ENCODE data around the gene EWSR1.

Gene EWSR1

GRCh38 chr22:29328055-29328454, 60.0 kb downstream of the EWSR1 start:
- Histone ChIP-seq H3K4me2 (ENCODE audit: insufficient read depth, low read length) (no peak overlapping the region), H3K9me3 (ENCODE audit: insufficient read depth, low read length, severe bottlenecking) (no peaks in the 10 kb centered on the region), H4K20me1 (ENCODE audit: insufficient read depth, low read length) (0 out of 2 replicates have a peak, but pooled peaks cover 6% of the 10 kb centered on the region), H3K36me3 (ENCODE audit: insufficient read depth, low read length) (peaks cover 70% of the 10 kb centered on the region), H3K4me1 (ENCODE audit: insufficient read depth, low read length) (no peaks in the 10 kb centered on the region), H2AFZ (ENCODE audit: low read depth, low read length) (no peak overlapping the region), H3K9ac (ENCODE audit: low read depth, low read length) (no peak overlapping the region), H3K79me2 (ENCODE audit: insufficient read depth, low read length) (no peaks in the 10 kb centered on the region), H3K27me3 (ENCODE audit: insufficient read depth, low read length, poor library complexity) (no peaks in the 10 kb centered on the region), H3K4me3 (ENCODE audit: low read depth in 1 of 2, low read length in 2 of 2) (no peak overlapping the region), H3K27ac (ENCODE audit: low read length) (no peak overlapping the region)
- TF ChIP-seq EZH2 (IDR thresholded peaks at IDR 0.05; ENCODE audit: borderline replicate concordance, low read depth, low read length, severe bottlenecking) (no peak), CTCF (IDR thresholded peaks at IDR 0.05; ENCODE audit: borderline replicate concordance, extremely low read depth, low read length, poor library complexity, severe bottlenecking) (peak; percentile 2)
- ATAC-seq (ENCODE audit: insufficient read depth, low read depth) = peak; percentile 34; the same call in 1 of the 3 replicates
- DNase-seq = no peak

GRCh38 chr22:29328566-29329500, 60.8 kb downstream of the EWSR1 start:
- no peak overlapping the region for H3K9ac ChIP-seq (ENCODE audit: low read depth, low read length)
- H4K20me1 ChIP-seq (ENCODE audit: insufficient read depth, low read length) = 0 out of 2 replicates have a peak, but pooled peaks cover 6% of the 10 kb centered on the region
- no peak overlapping the region for H3K4me2 ChIP-seq (ENCODE audit: insufficient read depth, low read length)
- H3K79me2 ChIP-seq (ENCODE audit: insufficient read depth, low read length) = no peaks in the 10 kb centered on the region
- no peak for TF ChIP-seq CTCF (IDR thresholded peaks at IDR 0.05; ENCODE audit: borderline replicate concordance, extremely low read depth, low read length, poor library complexity, severe bottlenecking)
- H3K4me3 ChIP-seq (ENCODE audit: low read depth in 1 of 2, low read length in 2 of 2) = no peak overlapping the region
- H3K27me3 ChIP-seq (ENCODE audit: insufficient read depth, low read length, poor library complexity) = no peaks in the 10 kb centered on the region
- H2AFZ ChIP-seq (ENCODE audit: low read depth, low read length) = no peak overlapping the region
- H3K27ac ChIP-seq (ENCODE audit: low read length) = no peak overlapping the region
- H3K36me3 ChIP-seq (ENCODE audit: insufficient read depth, low read length) = peaks cover 76% of the 10 kb centered on the region
- DNase-seq (no peak), ATAC-seq (ENCODE audit: insufficient read depth, low read depth) (no peak)
- H3K4me1 ChIP-seq (ENCODE audit: insufficient read depth, low read length) = no peaks in the 10 kb centered on the region
- H3K9me3 ChIP-seq (ENCODE audit: insufficient read depth, low read length, severe bottlenecking) = no peaks in the 10 kb centered on the region

- Histone ChIP-seq H2AFZ (ENCODE audit: low read depth, low read length) (no peak overlapping the region), H3K4me3 (ENCODE audit: low read depth in 1 of 2, low read length in 2 of 2) (no peak overlapping the region), H3K36me3 (ENCODE audit: insufficient read depth, low read length) (peaks cover 82% of the 10 kb centered on the region), H4K20me1 (ENCODE audit: insufficient read depth, low read length) (0 out of 2 replicates have a peak, but pooled peaks cover 6% of the 10 kb centered on the region), H3K9me3 (ENCODE audit: insufficient read depth, low read length, severe bottlenecking) (no peaks in the 10 kb centered on the region), H3K4me2 (ENCODE audit: insufficient read depth, low read length) (no peak overlapping the region), H3K79me2 (ENCODE audit: insufficient read depth, low read length) (no peaks in the 10 kb centered on the region), H3K9ac (ENCODE audit: low read depth, low read length) (no peak overlapping the region), H3K4me1 (ENCODE audit: insufficient read depth, low read length) (no peaks in the 10 kb centered on the region), H3K27ac (ENCODE audit: low read length) (no peak overlapping the region), H3K27me3 (ENCODE audit: insufficient read depth, low read length, poor library complexity) (no peaks in the 10 kb centered on the region)
- TF ChIP-seq EZH2 (IDR thresholded peaks at IDR 0.05; ENCODE audit: borderline replicate concordance, low read depth, low read length, severe bottlenecking) (no peak), CTCF (IDR thresholded peaks at IDR 0.05; ENCODE audit: borderline replicate concordance, extremely low read depth, low read length, poor library complexity, severe bottlenecking) (no peak)
- ATAC-seq (ENCODE audit: insufficient read depth, low read depth) (no peak), DNase-seq (no peak)
Measured at GRCh38 chr22:29329581-29329980, 61.5 kb downstream of the EWSR1 start.

All from DND-41 (cell line).